Skeletal muscle satellite cell (primary cell): ENCODE results near the gene SYP.
A peak's percentile ranks its signal among the peaks of the same experiment; 100 is the strongest.
"Not testable (repeated sequence)": the region's sequence is repeated elsewhere in the genome, so short reads cannot be mapped to it uniquely, and the experiment has no call there.

ENCODE experiments used
- H3K27me3 ChIP-seq: 2 replicates; pipeline ENCODE4 v1.7.0; 2013; ENCODE audit warnings: low read length; ENCODE audit not compliant: control insufficient read depth, insufficient read depth
- H3K36me3 ChIP-seq: 2 replicates; pipeline ENCODE4 v1.7.0; 2013; ENCODE audit warnings: mild to moderate bottlenecking, control low read depth, low read length; ENCODE audit not compliant: insufficient read depth
- H3K4me1 ChIP-seq: 2 replicates; pipeline ENCODE4 v1.7.0; 2013; ENCODE audit warnings: low read length; ENCODE audit not compliant: control insufficient read depth, insufficient read depth
- H3K4me2 ChIP-seq: 2 replicates; pipeline ENCODE4 v1.7.0; 2013; ENCODE audit warnings: mild to moderate bottlenecking, low read length
- H3K4me3 ChIP-seq: 2 replicates; pipeline ENCODE4 v1.7.0; 2013; ENCODE audit warnings: low read length
- H3K9ac ChIP-seq: 2 replicates; pipeline ENCODE4 v1.7.0; 2013; ENCODE audit warnings: mild to moderate bottlenecking, low read depth, low read length, moderate library complexity
- H3K9me3 ChIP-seq: replicated peaks from 2 replicates; pipeline ENCODE4 v1.7.0; 2013; ENCODE audit warnings: mild to moderate bottlenecking, control low read depth, low read length

The SYP gene

GRCh38 chrX:49163555-49164419, 36.2 kb downstream of the SYP start:
- Histone ChIP-seq H3K27me3 (no peaks in the 10 kb centered on the region), H3K9ac (peak overlapping the region; percentile 83), H3K4me2 (peak overlapping the region; percentile 90), H3K4me1 (peaks cover 22% of the 10 kb centered on the region), H3K36me3 (no peaks in the 10 kb centered on the region), H3K4me3 (peak overlapping the region; percentile 69), H3K9me3 (no peaks in the 10 kb centered on the region)

GRCh38 chrX:49162620-49163019, 37.4 kb downstream of the SYP start, which contains the start of gene MAGIX:
Gene MAGIX (plus strand): TSS chrX:49162758. CDS start chrX:49162890, 132 bp downstream.
- Histone ChIP-seq H3K27me3 (no peaks in the 10 kb centered on the region), H3K4me2 (peak within 1 kb of the TSS; percentile 90), H3K36me3 (no peaks in the 10 kb centered on the region), H3K9me3 (no peaks in the 10 kb centered on the region), H3K4me3 (peak within 1 kb of the TSS; percentile 69), H3K4me1 (peaks cover 19% of the 10 kb centered on the region), H3K9ac (peak within 1 kb of the TSS; percentile 83)

GRCh38 chrX:49161632-49162031, 38.4 kb downstream of the SYP start:
- H3K36me3 ChIP-seq, result no peaks in the 10 kb centered on the region
- H3K9ac ChIP-seq, result no peak overlapping the region
- H3K4me3 ChIP-seq, result no peak overlapping the region
- peaks cover 9% of the 10 kb centered on the region for H3K4me1 ChIP-seq
- H3K9me3 ChIP-seq, result no peaks in the 10 kb centered on the region
- H3K4me2 ChIP-seq, result no peak overlapping the region
- H3K27me3 ChIP-seq, result no peaks in the 10 kb centered on the region

GRCh38 chrX:49160908-49161307, 39.1 kb downstream of the SYP start:
- Histone ChIP-seq H3K27me3 (no peaks in the 10 kb centered on the region), H3K4me2 (no peak overlapping the region), H3K36me3 (no peaks in the 10 kb centered on the region), H3K9me3 (no peaks in the 10 kb centered on the region), H3K4me1 (peaks cover 6% of the 10 kb centered on the region), H3K9ac (no peak overlapping the region), H3K4me3 (no peak overlapping the region)

- peaks cover 3% of the 10 kb centered on the region for H3K4me1 ChIP-seq
- H3K9me3 ChIP-seq, result no peaks in the 10 kb centered on the region
- H3K4me2 ChIP-seq, result no peak overlapping the region
- H3K27me3 ChIP-seq, result no peaks in the 10 kb centered on the region
- no peak overlapping the region for H3K4me3 ChIP-seq
- H3K36me3 ChIP-seq, result no peaks in the 10 kb centered on the region
- H3K9ac ChIP-seq, result no peak overlapping the region
These were observed 42.8 kb downstream of the SYP start for GRCh38 chrX:49157194-49157593.

GRCh38 chrX:49155900-49156837, 43.8 kb downstream of the SYP start:
- H3K4me2 ChIP-seq, result peak overlapping the region; percentile 95
- H3K9ac ChIP-seq, result peak overlapping the region; percentile 91
- H3K4me1 ChIP-seq, result peaks cover 3% of the 10 kb centered on the region
- H3K9me3 ChIP-seq, result no peaks in the 10 kb centered on the region
- H3K36me3 ChIP-seq, result no peaks in the 10 kb centered on the region
- peak overlapping the region; percentile 78 for H3K4me3 ChIP-seq
- no peaks in the 10 kb centered on the region for H3K27me3 ChIP-seq

- no peaks in the 10 kb centered on the region for H3K9me3 ChIP-seq
- peak overlapping the region; percentile 78 for H3K4me3 ChIP-seq
- peak overlapping the region; percentile 91 for H3K9ac ChIP-seq
- H3K4me1 ChIP-seq, result peaks cover 3% of the 10 kb centered on the region
- no peaks in the 10 kb centered on the region for H3K27me3 ChIP-seq
- peak overlapping the region; percentile 95 for H3K4me2 ChIP-seq
- H3K36me3 ChIP-seq, result no peaks in the 10 kb centered on the region
These were observed 44.6 kb downstream of the SYP start for GRCh38 chrX:49155243-49155899.

- H3K27me3 ChIP-seq, result no peaks in the 10 kb centered on the region
- peaks cover 3% of the 10 kb centered on the region for H3K4me1 ChIP-seq
These were observed 46.5 kb downstream of the SYP start for GRCh38 chrX:49153467-49153866.

GRCh38 chrX:49149291-49149690, 50.7 kb downstream of the SYP start:
- H3K9ac ChIP-seq, H3K4me2 ChIP-seq, H3K4me3 ChIP-seq, H3K27me3 ChIP-seq, H3K4me1 ChIP-seq, H3K36me3 ChIP-seq, H3K9me3 ChIP-seq: not testable (repeated sequence)

More at GRCh38 chrX:49153467-49153866, 46.5 kb downstream of the SYP start:
- Histone ChIP-seq H3K9me3 (no peaks in the 10 kb centered on the region), H3K36me3 (no peaks in the 10 kb centered on the region), H3K9ac (no peak overlapping the region), H3K4me3 (no peak overlapping the region), H3K4me2 (no peak overlapping the region)

GRCh38 chrX:49148390-49149100, 51.4 kb downstream of the SYP start:
- H3K36me3 ChIP-seq, H3K9me3 ChIP-seq, H3K4me3 ChIP-seq, H3K9ac ChIP-seq, H3K27me3 ChIP-seq, H3K4me1 ChIP-seq, H3K4me2 ChIP-seq: not testable (repeated sequence)
